ENCODE results near the gene ATP1B1. TPM values are rescaled to one million over a fixed set of nuclear protein-coding genes. Genes with fewer than 3 reads are reported as not detected.

The ATP1B1 gene
- total and polyA plus RNA-seq, 2 of the 13 experiments (the other 11 are each of a cell fraction or from before 2014, with no cell fraction given) = 134 to 135 TPM

- TF ChIP-seq ATF6 (CRISPR knock-in tag; conservative IDR thresholded peaks at IDR 0.05) (0 out of 2 replicates have a peak, but pooled peaks have one; percentile 40), CHD4 (IDR thresholded peaks at IDR 0.05; ENCODE audit: borderline replicate concordance, low read length) (peak; percentile 57; the same call in 1 of the 2 replicates), TERF1 (CRISPR knock-in tag; IDR thresholded peaks at IDR 0.05) (no peak), FOXP4 (CRISPR knock-in tag; IDR thresholded peaks at IDR 0.05) (peak; percentile 66), ARNTL (CRISPR knock-in tag; IDR thresholded peaks at IDR 0.05) (peak; percentile 16; the same call in 1 of the 2 replicates), CHCHD3 (CRISPR knock-in tag; IDR thresholded peaks at IDR 0.05) (no peak), TEF (CRISPR knock-in tag; IDR thresholded peaks at IDR 0.05) (peak; percentile 64; the same call in 1 of the 2 replicates), CBFB (CRISPR knock-in tag; IDR thresholded peaks at IDR 0.05) (peak; percentile 76), CEBPZ (IDR thresholded peaks at IDR 0.05; ENCODE audit: low read length) (no peak), ZNF770 (CRISPR knock-in tag; IDR thresholded peaks at IDR 0.05) (no peak), IRF1 (CRISPR knock-in tag; IDR thresholded peaks at IDR 0.05; ENCODE audit: low read depth) (no peak), ZFP37 (CRISPR knock-in tag; IDR thresholded peaks at IDR 0.05; ENCODE audit: borderline replicate concordance) (no peak), ZNF629 (CRISPR knock-in tag; conservative IDR thresholded peaks at IDR 0.05) (no peak), NFIC (IDR thresholded peaks at IDR 0.05; ENCODE audit: low read length) (no peak)
Measured at GRCh38 chr1:169109561-169110134, 3.2 kb downstream of the ATP1B1 start (continued).
